Measurements from ENCODE around the gene CLOCK.

Gene CLOCK

DNA sequence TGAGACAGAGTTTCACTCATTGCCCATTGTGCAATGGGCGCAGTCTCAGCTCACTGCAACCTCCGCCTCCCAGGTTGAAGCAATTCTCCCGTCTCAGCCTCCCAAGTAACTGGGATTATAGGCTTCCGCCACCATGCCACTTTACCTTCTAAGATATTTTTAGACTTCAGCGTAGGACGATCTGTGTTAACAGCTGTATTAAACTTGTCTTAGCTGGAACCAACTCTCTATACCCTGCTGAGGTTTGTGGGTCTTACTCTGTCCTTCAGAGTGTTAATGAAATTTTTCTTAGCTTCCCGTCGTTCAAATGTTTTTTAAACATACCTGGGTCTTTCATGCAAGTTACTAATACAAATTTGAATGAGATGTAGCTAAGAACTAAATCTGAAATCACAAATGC lies 136.3 kb downstream of the CLOCK start:
- no peak for DNase-seq

DNA sequence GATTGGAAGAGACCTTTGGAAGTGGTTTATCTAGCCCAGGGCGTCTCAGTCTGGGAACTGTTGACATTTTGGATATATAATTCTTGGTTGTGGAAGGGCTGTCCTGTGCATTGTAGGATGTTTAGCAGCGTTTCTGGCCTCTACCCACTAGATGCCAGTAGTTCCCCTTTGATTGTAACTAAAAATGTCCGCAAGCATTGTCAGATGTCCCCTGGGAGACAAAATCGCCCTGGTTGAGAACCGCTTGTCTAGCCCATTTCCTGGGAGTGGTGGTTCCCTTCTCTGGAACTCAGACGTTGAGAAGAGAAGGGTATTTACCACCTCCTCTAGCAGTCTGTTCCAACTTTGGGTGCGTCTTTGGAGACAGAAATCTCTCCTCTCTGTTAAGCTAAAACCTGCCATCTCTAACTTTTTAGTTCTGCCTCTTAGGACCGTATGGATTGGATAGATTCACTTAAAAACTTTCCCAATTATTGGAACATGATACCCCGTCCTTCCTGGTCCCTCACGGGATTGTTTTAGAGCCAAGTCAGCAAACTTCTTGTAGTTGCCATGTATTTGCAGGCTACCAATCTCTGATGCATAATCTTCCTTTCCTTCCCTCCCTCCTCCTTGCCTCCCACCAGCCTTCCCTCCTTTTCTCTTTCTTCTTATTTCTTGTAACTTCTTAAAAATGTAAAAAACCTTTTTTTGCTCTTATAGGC lies 137.1 kb downstream of the CLOCK start:
- no peak for DNase-seq

DNA sequence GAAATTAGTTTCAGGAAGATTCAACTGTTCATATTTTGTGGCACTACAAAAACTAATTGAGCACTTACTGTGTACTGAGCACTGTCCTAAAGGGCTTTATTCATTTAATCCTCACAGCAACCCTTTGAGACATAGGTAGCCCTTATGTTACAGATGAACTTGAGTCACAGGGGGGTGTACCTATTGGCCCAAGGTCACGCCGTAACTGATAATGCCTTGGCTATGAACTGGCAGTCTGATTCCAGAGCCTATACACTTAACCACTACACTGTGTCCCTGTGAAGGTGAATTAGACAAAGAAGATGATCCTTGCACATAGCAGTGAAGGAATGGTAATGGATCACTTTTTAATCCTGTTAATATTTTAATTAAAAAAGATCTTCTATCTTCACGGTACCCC lies 138.9 kb downstream of the CLOCK start:
- no peak for DNase-seq

DNA sequence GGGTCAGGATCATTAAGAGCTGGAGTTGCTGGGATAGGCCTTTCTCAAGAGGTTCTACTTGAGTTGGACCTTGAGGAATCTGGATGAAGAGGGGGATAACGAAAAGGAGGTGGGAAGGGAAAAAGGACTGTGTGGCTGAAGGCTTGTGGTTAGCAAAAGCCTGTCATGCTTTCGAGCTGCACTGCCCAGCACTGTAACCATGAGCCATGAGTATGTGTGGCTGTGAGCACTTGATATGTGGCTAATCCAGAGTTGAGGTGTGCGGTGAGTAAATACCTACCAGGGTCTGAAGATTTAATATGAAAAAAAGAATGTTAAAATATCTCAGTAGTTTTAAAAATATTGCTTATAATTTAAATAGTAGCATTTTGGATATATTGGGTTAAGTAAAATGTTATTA lies 139.6 kb downstream of the CLOCK start:
- DNase-seq = no peak

DNA sequence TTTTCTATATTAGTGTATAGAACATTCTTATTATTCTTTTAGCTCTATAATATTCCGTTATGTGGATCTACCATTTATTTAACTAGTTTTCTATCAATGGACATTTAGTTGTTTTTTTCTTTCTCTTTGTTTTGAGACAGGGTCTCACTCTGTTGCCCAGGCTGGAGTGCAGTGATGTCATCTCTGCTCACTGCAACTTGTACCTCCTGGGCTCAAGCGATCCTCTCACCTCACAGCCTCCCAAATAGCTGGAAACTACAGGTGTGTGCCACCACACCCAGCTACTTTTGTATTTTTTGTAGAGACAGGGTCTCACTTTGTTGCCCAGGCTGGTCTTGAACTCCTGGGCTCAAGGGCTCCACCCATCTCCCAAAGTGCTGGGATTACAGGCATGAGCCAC lies 140.2 kb downstream of the CLOCK start:
- DNase-seq = no peak

DNA sequence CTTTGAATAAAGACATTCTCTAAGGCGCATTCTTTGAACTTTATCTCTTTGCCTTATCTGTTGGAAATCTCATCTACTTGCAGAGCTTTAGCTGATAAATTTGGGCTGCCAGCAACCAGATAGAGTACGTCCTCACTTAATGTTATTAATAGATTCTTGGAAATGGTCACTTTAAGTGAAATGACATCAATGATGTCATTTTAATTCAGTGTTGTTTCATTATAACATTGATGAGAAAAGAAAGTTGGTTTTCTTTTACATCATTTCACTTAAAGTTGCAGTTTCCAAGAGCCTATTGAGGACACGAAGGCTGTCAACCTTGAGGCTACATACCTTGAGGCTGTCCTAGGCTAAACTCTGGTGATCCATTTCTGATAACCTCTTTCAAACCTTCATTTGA lies 141.6 kb downstream of the CLOCK start:
- DNase-seq = no peak

DNA sequence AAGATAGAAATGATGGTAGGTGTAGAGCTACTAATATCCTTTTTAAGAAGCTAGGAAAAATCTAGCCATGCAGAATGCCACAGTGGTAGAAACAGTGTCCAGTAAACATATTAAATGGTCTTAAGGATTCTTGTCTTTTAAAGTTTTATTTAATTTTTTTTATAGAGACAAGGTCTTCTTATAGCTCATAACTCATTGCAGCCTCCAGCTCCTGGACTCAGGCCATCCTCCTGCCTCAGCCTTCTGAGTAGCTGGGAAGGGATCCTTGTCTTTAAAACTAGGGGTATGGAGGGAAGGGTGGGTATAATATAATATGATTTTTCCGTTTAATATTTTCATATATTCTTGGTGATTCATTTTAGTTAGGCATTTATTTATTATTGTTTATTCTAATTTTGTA lies 147.1 kb downstream of the CLOCK start:
- no peak for DNase-seq

DNA sequence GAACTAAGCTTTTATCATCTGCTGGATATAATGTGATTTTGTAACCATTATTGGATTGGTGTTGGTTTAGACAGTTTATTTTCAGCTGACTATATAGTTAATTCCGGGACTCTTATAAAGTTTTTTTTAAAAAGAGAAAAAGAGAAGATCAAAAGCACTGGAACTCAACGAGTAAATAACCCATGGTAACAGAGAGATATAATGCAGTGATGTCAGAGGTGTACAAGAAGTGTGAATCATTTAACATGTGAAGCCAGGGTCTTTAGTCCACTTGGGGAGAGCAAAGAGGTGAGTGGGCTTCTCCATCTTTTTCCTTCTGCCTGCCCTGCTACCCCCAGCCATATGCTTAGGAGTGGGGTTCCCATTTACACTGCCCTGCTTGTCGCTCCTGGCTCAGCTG lies 147.7 kb downstream of the CLOCK start:
- no peak for DNase-seq

DNA sequence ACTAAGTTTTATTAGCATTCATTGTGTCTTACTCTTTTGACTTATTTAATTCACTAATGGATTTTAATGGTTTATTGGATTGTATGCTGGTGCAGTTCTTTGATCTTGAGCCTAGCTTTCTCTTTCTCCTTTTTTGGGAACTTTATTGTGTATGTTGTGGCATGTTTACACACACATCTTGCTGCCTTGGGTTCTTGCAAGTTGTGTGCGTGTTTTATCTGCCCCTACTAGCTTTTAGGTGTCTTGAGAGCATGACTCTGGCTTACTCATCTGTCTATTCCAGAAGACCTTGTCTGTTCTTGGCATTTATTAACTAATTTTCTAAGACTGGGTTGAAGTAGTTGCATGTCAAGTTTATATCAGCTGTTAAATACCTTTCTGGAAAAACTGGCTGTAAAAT lies 148.2 kb downstream of the CLOCK start:
- DNase-seq = no peak

DNA sequence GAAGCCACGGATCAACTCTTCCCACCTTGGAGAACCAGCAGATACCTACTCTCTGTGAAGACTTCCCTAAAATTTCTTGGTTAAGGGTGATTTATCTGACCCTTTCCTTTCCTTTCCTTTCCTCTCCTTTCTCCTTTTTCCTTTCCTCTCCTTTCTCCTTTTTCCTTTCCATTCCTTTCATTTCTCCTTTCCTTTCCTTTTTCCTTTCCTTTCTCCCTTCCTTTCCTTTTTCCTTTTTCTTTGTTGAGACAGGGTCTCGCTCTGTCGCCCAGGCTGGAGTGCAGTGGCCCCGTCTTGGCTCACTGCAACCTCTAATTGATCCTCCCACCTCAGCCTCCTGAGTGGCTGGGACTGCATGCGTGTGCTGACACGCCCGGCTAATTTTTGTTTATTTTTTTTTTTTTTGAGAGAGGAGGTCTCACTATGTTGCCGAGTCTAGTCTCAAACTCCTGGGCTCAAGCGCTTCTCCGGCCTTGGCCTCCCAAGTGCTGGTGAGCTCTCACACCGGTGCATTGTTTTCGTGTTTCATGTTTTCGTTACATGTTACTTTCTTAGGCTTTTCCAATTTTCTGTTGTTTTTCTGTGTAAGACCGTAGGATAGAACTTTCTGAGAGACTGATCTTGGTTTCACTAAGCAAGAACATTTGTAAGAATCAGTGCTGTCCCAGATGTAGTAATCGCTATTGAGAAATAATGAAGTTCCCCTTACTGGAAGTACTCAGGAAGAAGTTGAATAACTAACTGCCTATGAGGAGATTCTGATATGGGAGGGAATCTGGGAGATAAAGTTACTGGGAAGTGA lies 149.0 kb downstream of the CLOCK start:
- DNase-seq = no peak

DNA sequence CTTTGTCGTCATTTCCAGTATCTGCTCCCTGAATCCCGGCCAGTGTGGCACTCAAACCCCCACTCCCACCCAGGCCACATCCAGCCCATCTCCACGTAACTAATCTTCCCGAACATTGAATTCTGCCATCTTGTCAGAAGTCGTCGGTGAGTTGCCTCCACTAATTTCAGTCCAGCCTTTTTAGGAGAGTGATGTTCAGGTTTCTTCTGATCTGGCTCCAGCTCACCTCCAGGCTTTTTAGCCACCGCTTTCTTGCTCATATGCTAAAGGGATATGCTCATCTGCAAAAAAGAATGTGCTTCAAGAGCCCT lies 149.6 kb downstream of the CLOCK start:
- DNase-seq = no peak

DNA sequence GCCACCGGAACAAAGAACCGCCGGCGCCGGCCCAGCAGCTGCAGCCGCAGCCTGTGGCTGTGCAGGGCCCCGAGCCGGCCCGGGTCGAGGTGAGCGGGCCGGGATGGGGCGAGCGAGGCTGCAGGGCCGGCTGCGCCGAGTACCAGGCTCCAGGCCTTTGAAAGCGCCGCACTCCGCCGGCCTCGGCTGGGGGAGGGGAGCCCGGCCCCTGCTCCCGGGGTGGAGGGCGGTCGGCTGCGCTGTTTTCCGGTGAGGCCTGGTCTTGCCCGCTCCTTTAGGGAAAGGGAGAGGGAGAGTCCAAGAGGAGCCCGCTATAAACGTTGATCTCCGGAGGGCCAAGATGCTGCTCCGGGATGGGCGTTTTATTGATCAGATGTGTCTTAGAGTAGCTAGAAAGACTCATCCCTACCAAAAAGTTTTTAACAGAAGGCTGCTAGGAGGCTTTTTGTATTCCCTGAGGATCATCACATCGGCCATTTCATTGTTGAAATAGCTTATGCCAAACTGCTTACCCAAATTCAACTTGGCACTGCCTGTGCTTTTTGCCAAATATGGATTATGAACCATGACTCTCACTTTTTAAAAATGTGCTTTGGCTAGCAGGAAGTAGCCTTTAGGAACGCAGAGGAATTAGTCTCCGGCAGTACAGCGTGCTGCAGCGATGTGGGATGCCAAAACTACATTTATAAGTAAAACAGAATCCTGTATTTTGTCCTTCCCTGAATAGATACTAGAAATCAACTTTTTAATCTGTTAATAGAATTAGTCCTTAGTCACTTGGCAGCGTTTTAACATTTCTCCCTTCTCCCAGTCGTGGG lies 150.2 kb downstream of the CLOCK start:
- peak; percentile 21 for DNase-seq

DNA sequence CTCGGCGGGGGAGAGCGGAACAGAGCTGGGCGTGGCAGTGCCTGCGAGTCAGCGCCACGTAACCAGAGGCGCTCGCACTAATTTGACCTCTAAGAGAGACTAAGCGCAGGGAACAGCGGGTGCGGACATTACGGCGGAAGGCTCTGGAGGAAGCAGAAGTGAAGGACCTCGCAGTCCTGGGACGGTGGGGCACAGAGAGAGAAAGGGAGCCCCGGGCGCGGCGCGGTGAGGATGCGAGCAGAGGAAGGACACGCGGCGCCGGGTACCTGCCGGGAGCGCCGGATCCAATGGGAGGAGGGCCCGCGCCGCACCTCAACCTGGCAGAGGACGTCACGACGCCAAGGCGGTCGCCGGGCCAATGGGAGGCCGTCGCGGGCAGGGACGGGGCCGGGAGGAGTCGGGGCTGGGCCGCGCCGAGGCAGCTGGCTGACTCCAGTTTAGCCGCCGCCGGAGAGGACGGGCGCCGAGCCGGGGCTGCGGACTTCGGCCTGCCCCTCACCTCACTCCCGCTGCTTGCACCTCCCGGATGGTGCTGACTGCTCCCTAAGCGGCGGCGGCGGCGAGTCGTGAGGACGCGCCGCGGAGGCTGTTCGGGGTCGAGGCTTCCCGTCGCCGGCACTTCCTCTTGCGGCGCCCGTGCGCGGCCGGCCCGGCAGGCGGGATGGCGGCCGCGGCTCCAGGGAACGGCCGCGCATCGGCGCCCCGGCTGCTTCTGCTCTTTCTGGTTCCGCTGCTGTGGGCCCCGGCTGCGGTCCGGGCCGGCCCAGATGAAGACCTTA lies 151.0 kb downstream of the CLOCK start, which contains the start of gene TMEM165:
TSS of gene TMEM165 (plus strand) at position 429 of the 779 bp plus-strand sequence. CDS start at position 662, 233 bp downstream.
- peak; percentile 88 for DNase-seq

DNA sequence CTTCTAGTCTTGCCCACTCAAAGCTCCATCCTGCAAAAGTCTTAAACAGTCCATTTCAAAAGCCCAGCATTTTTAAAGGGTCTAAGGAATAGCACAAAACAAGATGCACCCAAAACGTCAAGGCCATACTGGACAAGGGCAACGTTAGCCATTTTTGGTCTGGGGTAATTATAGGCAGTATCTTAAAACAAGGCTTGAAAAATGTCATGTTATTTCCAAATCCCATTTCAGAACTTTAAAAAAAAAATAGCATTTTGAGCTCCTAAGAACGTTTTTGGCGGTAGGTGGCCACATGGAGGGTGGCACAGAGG lies 151.5 kb downstream of the CLOCK start:
- DNase-seq = no peak

DNA sequence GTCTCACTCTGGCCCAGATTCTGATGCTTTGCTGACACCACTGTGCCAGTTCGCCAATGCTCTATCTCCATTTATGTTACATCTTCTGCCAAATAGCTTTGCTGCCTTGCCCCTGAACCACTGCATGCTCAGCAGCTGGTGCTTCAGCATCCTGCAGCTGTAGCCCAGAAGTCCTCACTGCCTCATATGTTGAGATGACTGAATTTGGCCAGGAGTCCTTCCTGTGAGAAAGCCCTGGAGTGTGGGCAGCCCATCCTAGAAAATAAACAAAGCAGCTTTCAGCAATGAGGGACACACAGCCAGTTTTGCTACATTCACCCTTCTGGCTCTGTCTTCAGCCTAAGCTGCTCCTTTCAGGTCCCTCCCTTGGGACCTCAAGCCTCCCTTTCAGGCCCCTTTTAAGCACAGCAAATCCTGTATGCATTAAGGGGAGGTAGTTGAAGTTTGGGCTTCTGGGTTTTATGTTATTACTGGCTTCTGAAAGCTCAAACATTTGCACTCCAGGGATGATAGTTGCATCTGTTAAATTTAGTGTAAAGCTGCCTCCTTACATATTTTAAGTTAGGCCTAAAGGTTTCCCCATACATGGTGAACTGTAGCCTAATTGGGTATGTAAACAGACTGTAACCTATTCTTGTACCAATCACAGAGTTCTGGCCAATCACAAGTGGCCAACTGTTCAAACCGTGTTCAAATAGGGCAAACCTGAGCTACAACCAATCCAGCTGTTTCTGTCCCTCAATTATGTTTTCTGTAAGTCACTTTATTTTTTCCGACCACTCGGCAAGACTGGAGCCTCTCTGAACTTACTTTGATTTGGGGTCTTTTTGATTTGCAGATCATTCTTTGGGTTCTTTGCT lies 153.0 kb downstream of the CLOCK start:
- no peak for DNase-seq

DNA sequence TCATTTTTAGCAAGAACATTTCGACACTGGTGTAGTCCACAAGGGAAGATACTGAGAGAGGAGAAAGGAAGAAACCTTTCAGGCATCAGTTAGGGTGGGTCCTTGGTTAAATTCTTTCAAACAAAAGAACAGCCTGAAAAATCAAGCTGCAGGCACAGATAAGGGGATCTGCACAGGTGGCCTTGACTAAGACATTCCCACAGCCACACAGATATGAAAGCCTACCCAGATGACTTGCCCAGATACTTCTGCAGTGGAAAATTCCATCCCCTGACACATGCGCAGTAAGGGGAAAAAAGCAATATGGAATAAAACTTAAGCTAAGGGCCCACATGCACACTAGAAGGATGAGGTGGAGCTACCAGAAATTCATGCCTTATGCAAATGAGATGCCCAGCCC lies 159.9 kb downstream of the CLOCK start:
- no peak for DNase-seq

DNA sequence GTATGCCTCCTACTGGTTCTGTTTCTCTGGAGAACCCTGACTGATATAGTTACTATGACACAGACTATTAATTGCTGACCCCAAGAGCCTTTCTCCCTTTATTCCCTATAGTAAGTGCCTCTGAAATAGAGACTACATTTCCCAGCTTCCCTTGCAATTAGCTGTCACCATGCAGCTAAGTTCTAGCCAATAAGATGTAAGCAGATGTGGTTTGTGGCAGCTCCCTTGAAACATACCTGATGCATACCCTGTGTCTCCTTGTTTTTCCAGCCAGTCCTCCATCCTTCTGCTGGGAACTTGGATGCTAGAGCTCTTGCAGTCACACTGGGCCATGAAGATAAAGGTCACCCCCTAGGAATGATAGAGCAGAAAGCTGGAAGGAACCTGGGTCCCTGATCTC lies 160.6 kb downstream of the CLOCK start:
- peak; percentile 25 for DNase-seq

DNA sequence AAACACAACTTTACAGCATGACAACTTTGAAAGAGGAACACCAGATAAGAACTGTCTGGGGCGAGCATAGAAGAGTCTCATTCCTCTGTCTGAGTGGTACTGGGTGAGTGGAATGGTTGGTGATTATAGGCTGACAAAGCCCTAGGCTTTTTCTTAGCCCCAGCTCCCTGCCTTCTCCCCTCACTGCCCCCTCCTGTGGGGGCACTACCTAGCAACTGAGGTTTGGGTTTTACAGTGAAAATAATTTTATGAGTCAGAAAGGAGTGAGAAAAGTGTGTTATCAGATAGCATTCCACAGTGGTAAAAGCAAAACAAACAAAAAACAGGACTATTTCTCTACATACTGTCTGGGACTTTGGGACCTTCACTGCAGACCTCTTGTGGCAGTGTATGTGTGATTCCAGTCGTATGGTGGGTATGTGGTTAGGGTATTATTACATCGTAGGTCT lies 161.5 kb downstream of the CLOCK start:
- no peak for DNase-seq

DNA sequence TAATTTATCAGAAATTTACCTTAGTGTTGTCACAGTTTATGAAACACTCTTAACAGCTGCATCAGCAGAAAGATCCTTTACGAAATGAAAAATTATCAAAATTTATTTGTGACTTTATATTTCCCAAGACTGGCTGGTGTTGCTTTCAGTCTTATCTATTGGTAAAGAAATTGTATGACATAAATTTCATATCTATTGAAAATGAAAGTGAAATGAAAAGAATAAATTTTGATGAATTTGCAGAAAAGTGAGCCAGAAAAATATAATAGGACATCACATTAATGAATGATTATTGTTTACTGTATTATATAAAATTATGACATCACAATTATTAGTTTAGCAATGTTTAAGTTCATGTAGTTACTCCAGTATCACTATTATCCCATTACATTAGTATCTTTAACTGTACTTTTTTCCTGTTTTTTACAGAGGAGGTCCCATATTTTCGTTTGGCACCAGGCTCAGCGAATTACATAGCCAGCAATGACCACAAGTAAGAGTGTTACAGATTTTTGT lies 164.2 kb downstream of the CLOCK start:
- no peak for DNase-seq

DNA sequence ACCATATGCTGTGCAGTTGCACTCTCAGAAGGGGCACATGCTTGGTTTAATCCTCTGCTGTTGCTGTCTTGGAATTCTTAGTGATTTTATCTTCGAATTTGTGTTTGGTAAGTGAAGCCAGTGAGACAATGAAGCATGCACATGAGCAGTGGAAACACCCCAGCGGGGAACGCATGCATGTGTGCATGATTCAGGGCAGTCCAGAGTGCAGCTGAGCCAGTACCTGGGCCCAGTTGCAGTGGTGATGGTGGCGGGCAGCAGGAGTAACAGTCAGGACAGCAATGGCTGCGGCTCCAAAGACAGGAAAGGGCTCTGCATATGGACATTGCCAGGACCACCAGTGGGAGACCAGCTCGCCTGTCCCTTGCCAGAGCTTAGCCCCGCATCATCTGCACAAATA lies 165.2 kb downstream of the CLOCK start:
- DNase-seq = no peak

DNA sequence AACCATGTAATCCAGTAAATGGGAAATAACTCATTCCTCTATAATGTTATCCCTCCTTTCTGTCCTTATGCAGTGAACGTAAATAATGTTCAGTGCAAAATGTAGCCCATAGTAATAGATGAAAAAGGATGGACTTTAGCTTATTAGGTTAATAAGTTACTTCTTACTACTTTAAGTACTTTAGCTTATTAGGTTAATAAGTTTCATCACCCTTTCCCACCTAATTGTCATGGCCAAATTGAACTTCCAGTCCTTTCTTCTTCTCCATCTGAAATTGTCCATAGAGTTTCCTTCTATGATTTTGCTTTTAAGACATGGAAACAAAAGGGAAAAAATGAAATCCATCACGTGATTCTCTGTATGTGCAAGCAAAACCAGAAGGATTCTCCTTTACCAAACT lies 166.1 kb downstream of the CLOCK start:
- no peak for DNase-seq

Data from CD4-positive, alpha-beta T cell treated with Interleukin-10 for 1 hour (primary cell).